GM23338 (cell line): ENCODE data around the gene TBCB. TPM values are rescaled to one million over a fixed set of nuclear protein-coding genes. Genes with fewer than 3 reads are reported as not detected.

ENCODE experiments used
- ATAC-seq: fragments of 200-7000 bp; cut with Tn5 transposase; 3 replicates; pipeline ENCODE4 v1.9.1; 2020
- DNase-seq: peaks from one replicate; pipeline ENCODE4 v3.0.0-alpha.2; 2015; ENCODE audit warnings: low spot score
- H2AFZ ChIP-seq: fragments of 200-600 bp; sonication (generic); 2 replicates; pipeline ENCODE4 v1.8.0; 2016; ENCODE audit warnings: antibody characterized with exemption, mild to moderate bottlenecking, moderate library complexity
- H3F3A ChIP-seq: fragments of 200-600 bp; sonication (generic); replicated peaks from 2 replicates; pipeline ENCODE4 v1.8.0; 2017; ENCODE audit warnings: antibody characterized with exemption, mixed run types, low read depth
- H3K27ac ChIP-seq: fragments of 200-600 bp; sonication (generic); 2 replicates; pipeline ENCODE4 v1.6.1; 2016; ENCODE audit warnings: low read depth
- H3K27me3 ChIP-seq: fragments of 200-600 bp; sonication (generic); 2 replicates; pipeline ENCODE4 v1.8.0; 2016; ENCODE audit warnings: mild to moderate bottlenecking, mixed run types, moderate library complexity; ENCODE audit not compliant: insufficient read depth
- H3K36me3 ChIP-seq: fragments of 200-600 bp; sonication (generic); 2 replicates; pipeline ENCODE4 v1.8.0; 2016; ENCODE audit warnings: mild to moderate bottlenecking; ENCODE audit not compliant: insufficient read depth
- H3K4me1 ChIP-seq: fragments of 200-600 bp; sonication (generic); 2 replicates; pipeline ENCODE4 v1.8.0; 2016; ENCODE audit warnings: mild to moderate bottlenecking, moderate library complexity; ENCODE audit not compliant: insufficient read depth
- H3K4me2 ChIP-seq: fragments of 200-600 bp; sonication (generic); 2 replicates; pipeline ENCODE4 v1.7.1; 2017; ENCODE audit warnings: mixed run types
- H3K4me3 ChIP-seq: fragments of 200-600 bp; sonication (generic); 2 replicates; pipeline ENCODE4 v1.6.1; 2016; ENCODE audit warnings: mixed run types
- H3K79me2 ChIP-seq: fragments of 200-600 bp; sonication (generic); replicated peaks from 2 replicates; pipeline ENCODE4 v1.8.0; 2017; ENCODE audit warnings: mild to moderate bottlenecking; ENCODE audit not compliant: insufficient read depth
- H3K9me2 ChIP-seq: fragments of 200-600 bp; sonication (generic); 2 replicates; pipeline ENCODE4 v1.8.0; 2017; ENCODE audit not compliant: insufficient read depth
- H4K20me1 ChIP-seq: fragments of 200-600 bp; sonication (generic); replicated peaks from 2 replicates; pipeline ENCODE4 v1.8.0; 2017; ENCODE audit warnings: mild to moderate bottlenecking; ENCODE audit not compliant: insufficient read depth
- H3K27ac Mint-ChIP-seq: 2 replicates; pipeline ENCODE4 v1.8.0; 2020; ENCODE audit warnings: inconsistent platforms, mild to moderate bottlenecking, moderate library complexity, mixed read lengths
- H3K27me3 Mint-ChIP-seq: 3 replicates; pipeline ENCODE4 v1.8.0; 2022; ENCODE audit warnings: low read depth, mild to moderate bottlenecking, moderate library complexity, mixed read lengths, inconsistent platforms; ENCODE audit not compliant: insufficient read depth, poor library complexity
- H3K36me3 Mint-ChIP-seq: 3 replicates; pipeline ENCODE4 v1.8.0; 2021; ENCODE audit warnings: low read depth, mild to moderate bottlenecking, inconsistent platforms, moderate library complexity, mixed read lengths
- H3K4me1 Mint-ChIP-seq: 3 replicates; pipeline ENCODE4 v1.8.0; 2020; ENCODE audit warnings: mild to moderate bottlenecking, inconsistent platforms, mixed read lengths
- H3K4me3 Mint-ChIP-seq: 3 replicates; pipeline ENCODE4 v1.8.0; 2021; ENCODE audit warnings: moderate library complexity, mild to moderate bottlenecking, inconsistent platforms, mixed read lengths
- H3K9me3 Mint-ChIP-seq: 3 replicates; pipeline ENCODE4 v1.8.0; 2020; ENCODE audit warnings: moderate library complexity, mild to moderate bottlenecking, inconsistent platforms, mixed read lengths
- CTCF ChIP-seq, 2 experiments: fragments of 200-600 bp in 1 of 2; sonication (generic) in 1 of 2; conservative IDR thresholded peaks; 2 replicates each; pipeline versions ENCODE4 v1.5.1 to v1.6.1; 2016 to 2017; ENCODE audit warnings: antibody characterized with exemption in 2 of 2, low read depth in 2 of 2, mild to moderate bottlenecking in 2 of 2, moderate library complexity in 1 of 2
- EZH2phosphoT487 ChIP-seq: fragments of 200-600 bp; sonication (generic); IDR thresholded peaks from one replicate; pipeline ENCODE4 v1.8.1; 2018; ENCODE audit warnings: antibody characterized with exemption; ENCODE audit not compliant: unreplicated experiment
- NANOG ChIP-seq: IDR thresholded peaks from 2 replicates; pipeline ENCODE4 v1.6.1; 2016; ENCODE audit warnings: antibody characterized with exemption, borderline replicate concordance
- REST ChIP-seq: IDR thresholded peaks from one replicate; pipeline ENCODE4 v1.6.1; 2018; ENCODE audit warnings: antibody characterized with exemption; ENCODE audit not compliant: unreplicated experiment
- ZNF462 ChIP-seq: fragments of 250-450 bp; sonication (Bioruptor Pico); IDR thresholded peaks from 2 replicates; pipeline ENCODE4 v1.5.0; 2020; ENCODE audit warnings: mild to moderate bottlenecking, moderate library complexity
- polyA plus RNA-seq: library from polyadenylated mRNA; unstranded; fragments of >200 nt; fragmentation: Nextera tagmentation; extraction: Ambion mirVana; gene quantifications from 2 replicates; pipeline ENCODE4 v1.2.1, GENCODE V29; 2016
- total RNA-seq: library from RNA; depleted of rRNA; stranded (reverse); fragments of >200 nt; shearing (Covaris generic); gene quantifications from 2 replicates; pipeline ENCODE4 v1.2.3, GENCODE V29; 2014

Gene TBCB
- total and polyA plus RNA-seq, 2 experiments from 2014 or later = 275 to 290 TPM

- peaks cover 81% of the 10 kb centered on the region for H3K36me3 Mint-ChIP-seq
- H3K4me3 ChIP-seq = no peak overlapping the region
Measured at GRCh38 chr19:36072081-36072480, 43.2 kb upstream of the TBCB start.

More at GRCh38 chr19:36072081-36072480, 43.2 kb upstream of the TBCB start:
- Mint-ChIP-seq H3K4me1 (no peaks in the 10 kb centered on the region), H3K27ac (no peak overlapping the region), H3K4me3 (no peak overlapping the region), H3K27me3 (peaks cover 3% of the 10 kb centered on the region), H3K9me3 (peaks cover 4% of the 10 kb centered on the region; the same call in 1 of the 3 replicates)
- H2AFZ ChIP-seq = no peak overlapping the region
- H3K4me1 ChIP-seq = no peaks in the 10 kb centered on the region
- TF ChIP-seq CTCF (conservative IDR thresholded peaks at IDR 0.05; ENCODE audit: low read depth in 2 of 2) (no peak), ZNF462 (CRISPR knock-in tag) (no peak), NANOG (no peak), EZH2phosphoT487 (no peak), REST (no peak)
- H3K4me2 ChIP-seq = no peak overlapping the region
- DNase-seq = no peak
- ATAC-seq = no peak
- H3F3A ChIP-seq = peaks cover 6% of the 10 kb centered on the region; the same call in 1 of the 2 replicates
- no peaks in the 10 kb centered on the region for H3K79me2 ChIP-seq
- H3K9me2 ChIP-seq = no peaks in the 10 kb centered on the region
- H3K27me3 ChIP-seq = no peaks in the 10 kb centered on the region
- H4K20me1 ChIP-seq = peaks cover 9% of the 10 kb centered on the region; the same call in 1 of the 2 replicates
- H3K36me3 ChIP-seq = peaks cover 35% of the 10 kb centered on the region
- H3K27ac ChIP-seq = no peak overlapping the region
